ENCODE measurements around the gene CLDND2. TPM values are rescaled to one million over a fixed set of nuclear protein-coding genes. Genes with fewer than 3 reads are reported as not detected.

CLDND2 gene
- polyA plus RNA-seq, 1 experiment = 0.12 TPM

- Histone ChIP-seq H3K27me3 (ENCODE audit: control insufficient read depth, insufficient read depth, low read length) (no peaks in the 10 kb centered on the region), H3K36me3 (ENCODE audit: control insufficient read depth, insufficient read depth, low read length) (no peaks in the 10 kb centered on the region), H3K4me3 (ENCODE audit: low read depth, low read length) (peak overlapping the region; percentile 93)
- POLR2A ChIA-PET = interaction anchor here (0.6 to 1.5 kb wide), 3 partner anchors 7 to 27 kb away, joined by 3 to 12 read pairs (median 5); no protein-coding TSS in a partner anchor
- TF ChIP-seq CTCF (IDR thresholded peaks at IDR 0.05; ENCODE audit: insufficient read depth, low read depth, low read length) = no peak
- peak; percentile 82 for DNase-seq (ENCODE audit: low read depth)
- CTCF ChIA-PET = interaction anchor here (1.0 to 1.1 kb wide), 2 partner anchors 17 to 26 kb away, joined by 3 read pairs; no protein-coding TSS in a partner anchor
Measured at GRCh38 chr19:51366389-51367254, 2.2 kb downstream of the CLDND2 start.

- no peak for DNase-seq (ENCODE audit: low read depth)
- ChIA-PET POLR2A (interaction anchor here (0.6 kb wide), 1 partner anchor 26 kb away, joined by 3 read pairs; no protein-coding TSS in a partner anchor), CTCF (interaction anchor here (1.0 to 1.1 kb wide), 3 partner anchors 16 to 27 kb away, joined by 3 to 4 read pairs (median 3); no protein-coding TSS in a partner anchor)
- no peak for TF ChIP-seq CTCF (IDR thresholded peaks at IDR 0.05; ENCODE audit: insufficient read depth, low read depth, low read length)
- Histone ChIP-seq H3K4me3 (ENCODE audit: low read depth, low read length) (peak within 1 kb of the TSS; percentile 93), H3K36me3 (ENCODE audit: control insufficient read depth, insufficient read depth, low read length) (no peaks in the 10 kb centered on the region), H3K27me3 (ENCODE audit: control insufficient read depth, insufficient read depth, low read length) (no peaks in the 10 kb centered on the region)
Measured at GRCh38 chr19:51365965-51366388, 2.8 kb downstream of the CLDND2 start, which contains the start of gene ETFB. TSS of gene ETFB (minus strand) at chr19:51366388. CDS start at chr19:51366326, 62 bp downstream.

GRCh38 chr19:51365211-51365964, 3.4 kb downstream of the CLDND2 start:
- ChIA-PET POLR2A (interaction anchor here (0.6 kb wide), 1 partner anchor 26 kb away, joined by 3 read pairs; no protein-coding TSS in a partner anchor), CTCF (interaction anchor here (1.0 to 1.4 kb wide), 4 partner anchors 15 to 29 kb away, joined by 3 to 4 read pairs (median 3); no protein-coding TSS in a partner anchor)
- no peaks in the 10 kb centered on the region for H3K27me3 ChIP-seq (ENCODE audit: control insufficient read depth, insufficient read depth, low read length)
- DNase-seq (ENCODE audit: low read depth) = no peak
- H3K4me3 ChIP-seq (ENCODE audit: low read depth, low read length) = peak overlapping the region; percentile 93
- no peaks in the 10 kb centered on the region for H3K36me3 ChIP-seq (ENCODE audit: control insufficient read depth, insufficient read depth, low read length)
- 0 out of 2 replicates have a peak, but pooled peaks have one; percentile 16 for TF ChIP-seq CTCF (IDR thresholded peaks at IDR 0.05; ENCODE audit: insufficient read depth, low read depth, low read length)

GRCh38 chr19:51364200-51365106, 4.3 kb downstream of the CLDND2 start:
- no peak for TF ChIP-seq CTCF (IDR thresholded peaks at IDR 0.05; ENCODE audit: insufficient read depth, low read depth, low read length)
- no peaks in the 10 kb centered on the region for H3K27me3 ChIP-seq (ENCODE audit: control insufficient read depth, insufficient read depth, low read length)
- no peak for DNase-seq (ENCODE audit: low read depth)
- H3K4me3 ChIP-seq (ENCODE audit: low read depth, low read length) = no peak overlapping the region
- POLR2A ChIA-PET = no interaction called here
- CTCF ChIA-PET = interaction anchor here (1.4 kb wide), 1 partner anchor 30 kb away, joined by 3 read pairs; no protein-coding TSS in a partner anchor
- no peaks in the 10 kb centered on the region for H3K36me3 ChIP-seq (ENCODE audit: control insufficient read depth, insufficient read depth, low read length)
